BJ (cell line): Measurements from ENCODE around the gene ZNF415. TPM values are rescaled to one million over a fixed set of nuclear protein-coding genes. Genes with fewer than 3 reads are reported as not detected.

Experiments used
- CTCF ChIA-PET: fragments of 350-600 bp; formaldehyde crosslinking; extraction: SDS; loops from one replicate; lab custom pipeline; 2021; ENCODE audit warnings: antibody characterized with exemption, inconsistent platforms; lab: Yijun Ruan, JAX
- POLR2A ChIA-PET: fragments of 300-600 bp; sonication (Branson Sonifier 250); formaldehyde crosslinking; extraction: SDS; loops from one replicate; lab custom pipeline; 2021; ENCODE audit warnings: antibody characterized with exemption; lab: Charles Lee
- DNase-seq: peaks from one replicate; pipeline ENCODE4 v3.0.0-alpha.2; 2011; ENCODE audit warnings: low read depth
- H3K27me3 ChIP-seq: 2 replicates; pipeline ENCODE4 v1.6.0; 2011; ENCODE audit warnings: low read length; ENCODE audit not compliant: control insufficient read depth, insufficient read depth
- H3K36me3 ChIP-seq: 2 replicates; pipeline ENCODE4 v1.5.1; 2011; ENCODE audit warnings: low read length; ENCODE audit not compliant: control insufficient read depth, insufficient read depth
- H3K4me3 ChIP-seq: 2 replicates; pipeline ENCODE4 v1.5.1; 2011; ENCODE audit warnings: low read depth, mild to moderate bottlenecking, control low read depth, low read length
- CTCF ChIP-seq: IDR thresholded peaks from 2 replicates; pipeline ENCODE4 v1.5.1; 2011; ENCODE audit warnings: low read depth, mild to moderate bottlenecking, control low read depth, inconsistent platforms, low read length, moderate library complexity; ENCODE audit not compliant: insufficient read depth
- polyA plus RNA-seq: library from polyadenylated mRNA; depleted of rRNA; stranded (reverse); fragments of >200 nt; gene quantifications from 2 replicates; pipeline ENCODE4 v1.2.3, GENCODE V29; 2011

ZNF415 gene
- polyA plus RNA-seq, 1 experiment = 4.6 TPM

GRCh38 chr19:53147645-53148044, 14.9 kb upstream of the ZNF415 start:
- DNase-seq = no peak
- ChIA-PET CTCF (no interaction called here), POLR2A (no interaction called here)
- peaks cover 2% of the 10 kb centered on the region for H3K36me3 ChIP-seq
- H3K27me3 ChIP-seq = no peaks in the 10 kb centered on the region
- no peak for TF ChIP-seq CTCF
- no peak overlapping the region for H3K4me3 ChIP-seq

- TF ChIP-seq CTCF = no peak
- ChIA-PET CTCF (interaction anchor here (1.2 kb wide), 1 partner anchor 11 kb away, joined by 4 read pairs; no protein-coding TSS in a partner anchor), POLR2A (no interaction called here)
- Histone ChIP-seq H3K4me3 (no peak overlapping the region), H3K36me3 (peaks cover 1% of the 10 kb centered on the region), H3K27me3 (no peaks in the 10 kb centered on the region)
- no peak for DNase-seq
Observed at GRCh38 chr19:53140351-53140750, 7.6 kb upstream of the ZNF415 start.

GRCh38 chr19:53136432-53136831, 3.7 kb upstream of the ZNF415 start:
- POLR2A ChIA-PET = no interaction called here
- Histone ChIP-seq H3K4me3 (no peak overlapping the region), H3K27me3 (no peaks in the 10 kb centered on the region), H3K36me3 (no peaks in the 10 kb centered on the region)
- CTCF ChIA-PET = no interaction called here
- TF ChIP-seq CTCF = no peak
- DNase-seq = no peak

- ChIA-PET CTCF (no interaction called here), POLR2A (no interaction called here)
- Histone ChIP-seq H3K36me3 (no peaks in the 10 kb centered on the region), H3K27me3 (no peaks in the 10 kb centered on the region), H3K4me3 (peak overlapping the region; percentile 63)
- no peak for DNase-seq
- no peak for TF ChIP-seq CTCF
Observed at GRCh38 chr19:53131727-53132126, 983 bp downstream of the ZNF415 start.

- no peak for TF ChIP-seq CTCF
- Histone ChIP-seq H3K27me3 (no peaks in the 10 kb centered on the region), H3K4me3 (no peak overlapping the region), H3K36me3 (no peaks in the 10 kb centered on the region)
- no peak for DNase-seq
- ChIA-PET POLR2A (no interaction called here), CTCF (no interaction called here)
Observed at GRCh38 chr19:53131085-53131590, 1.6 kb downstream of the ZNF415 start.
